Measurements from ENCODE around the gene ARID4A. TPM values are rescaled to one million over a fixed set of nuclear protein-coding genes. Genes with fewer than 3 reads are reported as not detected.

ARID4A gene
- total RNA-seq, 1 donor from 2014 or later = 14.2 TPM

DNA sequence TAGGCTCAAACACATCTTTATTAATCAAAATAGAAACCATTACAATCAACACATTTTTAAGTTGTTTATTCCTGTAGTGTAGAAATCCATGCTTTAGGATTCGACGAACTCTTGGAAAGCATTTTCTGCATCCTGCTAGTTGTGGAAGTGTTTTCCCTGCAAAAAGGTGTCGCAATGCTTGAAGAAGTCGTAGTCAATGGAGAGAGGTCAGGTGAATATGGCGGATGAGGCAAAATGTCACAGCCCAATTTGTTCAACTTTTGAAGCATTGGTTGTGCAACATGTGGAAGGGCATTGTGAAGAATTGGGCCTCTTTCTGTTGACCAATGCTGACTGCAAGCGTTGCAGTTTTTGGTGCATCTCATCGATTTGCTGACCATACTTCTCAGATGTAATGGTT lies 4.2 kb upstream of the ARID4A start:
- no peak for DNase-seq
- peaks cover 90% of the 10 kb centered on the region for H3K4me1 ChIP-seq
- no peak overlapping the region for H3K27ac ChIP-seq (replicated peaks)
- no peaks in the 10 kb centered on the region for H3K27me3 ChIP-seq (ENCODE audit: low read depth)
- no peaks in the 10 kb centered on the region for H3K9me3 ChIP-seq (replicated peaks)
- TF ChIP-seq, protein P1, sequence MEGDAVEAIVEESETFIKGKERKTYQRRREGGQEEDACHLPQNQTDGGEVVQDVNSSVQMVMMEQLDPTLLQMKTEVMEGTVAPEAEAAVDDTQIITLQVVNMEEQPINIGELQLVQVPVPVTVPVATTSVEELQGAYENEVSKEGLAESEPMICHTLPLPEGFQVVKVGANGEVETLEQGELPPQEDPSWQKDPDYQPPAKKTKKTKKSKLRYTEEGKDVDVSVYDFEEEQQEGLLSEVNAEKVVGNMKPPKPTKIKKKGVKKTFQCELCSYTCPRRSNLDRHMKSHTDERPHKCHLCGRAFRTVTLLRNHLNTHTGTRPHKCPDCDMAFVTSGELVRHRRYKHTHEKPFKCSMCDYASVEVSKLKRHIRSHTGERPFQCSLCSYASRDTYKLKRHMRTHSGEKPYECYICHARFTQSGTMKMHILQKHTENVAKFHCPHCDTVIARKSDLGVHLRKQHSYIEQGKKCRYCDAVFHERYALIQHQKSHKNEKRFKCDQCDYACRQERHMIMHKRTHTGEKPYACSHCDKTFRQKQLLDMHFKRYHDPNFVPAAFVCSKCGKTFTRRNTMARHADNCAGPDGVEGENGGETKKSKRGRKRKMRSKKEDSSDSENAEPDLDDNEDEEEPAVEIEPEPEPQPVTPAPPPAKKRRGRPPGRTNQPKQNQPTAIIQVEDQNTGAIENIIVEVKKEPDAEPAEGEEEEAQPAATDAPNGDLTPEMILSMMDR (IDR thresholded peaks at IDR 0.05; ENCODE audit: borderline replicate concordance) = no peak
- H3K36me3 ChIP-seq = peaks cover 64% of the 10 kb centered on the region
- intact Hi-C loops (cut with micrococcal nuclease) = no loop called here
- no peak overlapping the region for H3K4me3 ChIP-seq

GRCh38 chr14:58296726-58297125 lies 1.6 kb upstream of the ARID4A start:
- H3K27ac ChIP-seq (replicated peaks) = peak overlapping the region; percentile 98

DNA sequence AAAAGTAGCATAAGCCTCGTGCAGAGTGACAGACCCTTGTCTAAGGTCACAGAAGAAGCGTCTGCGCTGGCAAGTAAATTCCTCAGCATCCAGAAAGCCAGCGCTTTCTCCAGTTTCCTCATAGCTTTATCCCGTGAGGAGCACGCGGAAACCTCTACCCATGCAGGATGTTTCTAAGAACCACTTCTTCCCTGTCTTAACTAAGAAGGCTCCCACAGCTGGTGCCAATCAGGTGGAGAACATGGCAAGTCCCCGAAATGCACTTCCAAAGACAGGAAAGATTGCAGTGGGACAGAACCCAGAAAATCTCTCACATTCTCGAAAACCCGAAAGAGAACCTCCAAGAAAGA lies 968 bp upstream of the ARID4A start:
- Histone ChIP-seq H3K4me3 (peak overlapping the region; percentile 96), H3K36me3 (peaks cover 41% of the 10 kb centered on the region), H3K27me3 (ENCODE audit: low read depth) (no peaks in the 10 kb centered on the region), H3K9me3 (replicated peaks) (no peaks in the 10 kb centered on the region), H3K4me1 (peaks cover 84% of the 10 kb centered on the region), H3K27ac (replicated peaks) (peak overlapping the region; percentile 98)
- intact Hi-C loops (cut with micrococcal nuclease) = no loop called here
- TF ChIP-seq, protein P1 (IDR thresholded peaks at IDR 0.05; ENCODE audit: borderline replicate concordance) = no peak
- no peak for DNase-seq

More at GRCh38 chr14:58296726-58297125, 1.6 kb upstream of the ARID4A start:
- Histone ChIP-seq H3K4me1 (peaks cover 89% of the 10 kb centered on the region), H3K9me3 (replicated peaks) (no peaks in the 10 kb centered on the region), H3K27me3 (ENCODE audit: low read depth) (no peaks in the 10 kb centered on the region), H3K36me3 (peaks cover 42% of the 10 kb centered on the region), H3K4me3 (peak overlapping the region; percentile 96)
- intact Hi-C loops (cut with micrococcal nuclease) = no loop called here
- TF ChIP-seq, protein P1 (IDR thresholded peaks at IDR 0.05; ENCODE audit: borderline replicate concordance) = no peak
- no peak for DNase-seq

DNA sequence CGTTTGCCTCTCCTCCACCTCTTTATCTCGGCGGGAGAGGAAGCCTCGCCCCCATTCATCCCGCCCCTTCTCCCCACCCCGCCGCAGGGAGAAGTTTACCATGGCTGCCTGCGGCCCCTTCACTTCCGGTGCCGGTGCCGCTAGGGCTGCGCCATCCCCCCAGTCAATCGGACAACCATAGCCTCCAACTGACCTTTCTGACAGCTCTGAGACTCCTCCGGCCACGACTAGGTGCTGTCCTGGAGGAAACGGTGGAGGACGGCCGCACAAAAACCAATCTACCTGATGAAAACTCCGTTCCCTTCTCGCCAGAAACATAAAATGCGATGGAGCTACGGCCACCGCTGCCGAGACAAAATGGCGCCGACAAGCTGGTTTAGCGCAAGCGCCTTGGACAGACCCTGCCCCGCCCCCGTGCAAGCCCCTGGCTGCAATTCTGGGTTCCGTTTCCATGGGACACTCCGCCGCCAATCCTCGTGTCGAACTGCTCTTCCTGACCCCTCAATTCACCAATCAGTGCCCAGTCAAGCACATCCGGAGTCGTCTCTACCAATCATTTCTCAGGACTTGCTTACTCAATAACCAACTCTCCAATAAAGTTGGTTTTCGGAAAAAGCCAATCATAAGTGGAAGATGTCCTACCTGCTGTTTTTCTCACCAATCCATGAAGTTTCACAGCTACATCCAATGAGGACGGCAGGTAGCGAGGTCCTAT lies 436 bp upstream of the ARID4A start:
- Histone ChIP-seq H3K27me3 (ENCODE audit: low read depth) (no peaks in the 10 kb centered on the region), H3K27ac (replicated peaks) (peak overlapping the region; percentile 98), H3K36me3 (peaks cover 39% of the 10 kb centered on the region), H3K4me3 (peak overlapping the region; percentile 96), H3K9me3 (replicated peaks) (no peaks in the 10 kb centered on the region), H3K4me1 (peaks cover 85% of the 10 kb centered on the region)
- peak; percentile 99 for DNase-seq
- intact Hi-C loops (cut with micrococcal nuclease) = no loop called here
- TF ChIP-seq, protein P1 (IDR thresholded peaks at IDR 0.05; ENCODE audit: borderline replicate concordance) = peak; percentile 30

DNA sequence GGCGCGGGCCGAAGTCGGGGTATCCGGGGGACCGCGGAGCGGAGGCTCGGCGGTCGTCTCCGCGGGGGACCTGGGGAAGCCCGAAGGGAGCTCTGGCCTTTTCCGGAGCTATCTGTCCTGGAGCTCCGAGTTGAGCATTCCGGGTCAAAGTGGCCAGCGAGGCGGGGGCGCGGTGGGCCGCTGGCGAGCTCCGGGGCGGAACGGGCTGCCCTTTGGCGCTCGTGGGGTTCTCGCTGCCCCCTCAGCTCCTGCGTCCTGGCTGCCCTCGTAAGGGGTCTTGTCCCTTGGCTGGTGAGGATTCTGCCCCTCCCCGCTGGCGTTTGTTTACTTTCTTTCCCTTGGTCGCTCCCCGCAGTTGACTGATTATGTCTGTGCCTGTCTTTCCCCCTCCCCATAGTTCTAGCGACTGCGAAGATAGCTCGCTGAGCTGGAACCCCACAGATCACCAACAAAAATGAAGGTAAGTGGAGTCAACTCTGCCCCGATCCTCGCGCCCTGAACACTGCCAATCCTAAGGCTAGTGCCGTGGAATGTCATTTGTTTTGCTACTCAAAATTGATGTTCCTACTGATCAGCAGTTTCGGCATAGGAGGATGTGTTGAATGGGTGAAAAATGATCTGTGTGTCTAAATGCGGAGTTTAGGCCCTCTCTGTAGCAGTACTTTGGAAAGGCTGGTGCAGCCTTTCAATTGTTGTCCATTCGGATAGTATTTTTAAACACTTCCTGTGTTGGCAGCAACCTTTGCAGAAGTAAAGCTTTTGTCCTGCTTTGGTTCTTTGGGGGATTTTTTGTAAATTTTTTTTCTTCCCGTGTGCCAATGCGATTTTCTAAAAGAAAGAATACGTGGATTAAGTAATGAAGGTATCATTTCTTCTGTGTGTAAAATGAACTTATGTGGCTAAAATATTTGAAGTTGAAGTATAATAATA lies 1.3 kb downstream of the ARID4A start:
- Histone ChIP-seq H3K9me3 (replicated peaks) (no peaks in the 10 kb centered on the region), H3K4me3 (peak overlapping the region; percentile 96), H3K36me3 (peaks cover 37% of the 10 kb centered on the region), H3K4me1 (peaks cover 73% of the 10 kb centered on the region), H3K27ac (replicated peaks) (peak overlapping the region; percentile 98), H3K27me3 (ENCODE audit: low read depth) (no peaks in the 10 kb centered on the region)
- intact Hi-C loops (cut with micrococcal nuclease) = no loop called here
- TF ChIP-seq, protein P1 (IDR thresholded peaks at IDR 0.05; ENCODE audit: borderline replicate concordance) = no peak
- no peak for DNase-seq

Measured in left ventricle myocardium inferior (tissue), 1 donor.